ENCODE measurements around the gene CERS4.

The CERS4 gene

GRCh38 chr19:8302357-8302691 is 93.2 kb downstream of the CERS4 start:
- Histone ChIP-seq H3K27ac (ENCODE audit: low read length) (no peak overlapping the region), H3K79me2 (ENCODE audit: low read length) (peaks cover 27% of the 10 kb centered on the region), H3K9me3 (ENCODE audit: insufficient read depth, low read length) (no peaks in the 10 kb centered on the region), H3K9ac (ENCODE audit: low read length) (no peak overlapping the region), H3K27me3 (ENCODE audit: low read depth, low read length) (no peaks in the 10 kb centered on the region), H3K4me1 (ENCODE audit: low read length) (peaks cover 9% of the 10 kb centered on the region), H3K4me2 (ENCODE audit: low read length) (no peak overlapping the region), H2AFZ (ENCODE audit: low read depth, low read length) (no peak overlapping the region), H4K20me1 (ENCODE audit: insufficient read depth, low read length) (no peaks in the 10 kb centered on the region), H3K4me3 (ENCODE audit: low read length) (no peak overlapping the region), H3K36me3 (replicated peaks; ENCODE audit: low read depth, low read length) (peaks cover 25% of the 10 kb centered on the region)
- TF ChIP-seq EZH2phosphoT487 (IDR thresholded peaks at IDR 0.05; ENCODE audit: low read depth) (no peak), CTCF (IDR thresholded peaks at IDR 0.05; ENCODE audit: low read depth, low read length) (no peak)

- Histone ChIP-seq H3K27ac (ENCODE audit: low read length) (no peak overlapping the region), H3K9ac (ENCODE audit: low read length) (no peak overlapping the region), H3K36me3 (replicated peaks; ENCODE audit: low read depth, low read length) (peaks cover 25% of the 10 kb centered on the region), H4K20me1 (ENCODE audit: insufficient read depth, low read length) (no peaks in the 10 kb centered on the region), H3K9me3 (ENCODE audit: insufficient read depth, low read length) (no peaks in the 10 kb centered on the region), H3K79me2 (ENCODE audit: low read length) (peaks cover 31% of the 10 kb centered on the region), H3K4me2 (ENCODE audit: low read length) (no peak overlapping the region), H3K4me3 (ENCODE audit: low read length) (no peak overlapping the region), H3K27me3 (ENCODE audit: low read depth, low read length) (no peaks in the 10 kb centered on the region), H2AFZ (ENCODE audit: low read depth, low read length) (no peak overlapping the region), H3K4me1 (ENCODE audit: low read length) (peaks cover 9% of the 10 kb centered on the region)
- TF ChIP-seq CTCF (IDR thresholded peaks at IDR 0.05; ENCODE audit: low read depth, low read length) (no peak), EZH2phosphoT487 (IDR thresholded peaks at IDR 0.05; ENCODE audit: low read depth) (no peak)
Observed at GRCh38 chr19:8302734-8303133, 93.6 kb downstream of the CERS4 start.

- Histone ChIP-seq H3K9ac (ENCODE audit: low read length) (no peak overlapping the region), H3K4me2 (ENCODE audit: low read length) (no peak overlapping the region), H3K79me2 (ENCODE audit: low read length) (peaks cover 36% of the 10 kb centered on the region), H4K20me1 (ENCODE audit: insufficient read depth, low read length) (no peaks in the 10 kb centered on the region), H3K36me3 (replicated peaks; ENCODE audit: low read depth, low read length) (peaks cover 30% of the 10 kb centered on the region), H3K4me3 (ENCODE audit: low read length) (no peak overlapping the region), H3K27me3 (ENCODE audit: low read depth, low read length) (no peaks in the 10 kb centered on the region), H3K4me1 (ENCODE audit: low read length) (peaks cover 13% of the 10 kb centered on the region), H3K27ac (ENCODE audit: low read length) (no peak overlapping the region), H3K9me3 (ENCODE audit: insufficient read depth, low read length) (no peaks in the 10 kb centered on the region), H2AFZ (ENCODE audit: low read depth, low read length) (no peak overlapping the region)
- TF ChIP-seq CTCF (IDR thresholded peaks at IDR 0.05; ENCODE audit: low read depth, low read length) (no peak), EZH2phosphoT487 (IDR thresholded peaks at IDR 0.05; ENCODE audit: low read depth) (no peak)
Observed at GRCh38 chr19:8304841-8305621, 95.9 kb downstream of the CERS4 start.

GRCh38 chr19:8305798-8306197 is 96.6 kb downstream of the CERS4 start:
- Histone ChIP-seq H3K9me3 (ENCODE audit: insufficient read depth, low read length) (no peaks in the 10 kb centered on the region), H3K36me3 (replicated peaks; ENCODE audit: low read depth, low read length) (peaks cover 35% of the 10 kb centered on the region), H3K9ac (ENCODE audit: low read length) (no peak overlapping the region), H3K4me2 (ENCODE audit: low read length) (no peak overlapping the region), H3K4me1 (ENCODE audit: low read length) (peaks cover 17% of the 10 kb centered on the region), H3K27me3 (ENCODE audit: low read depth, low read length) (no peaks in the 10 kb centered on the region), H3K27ac (ENCODE audit: low read length) (no peak overlapping the region), H3K79me2 (ENCODE audit: low read length) (peaks cover 36% of the 10 kb centered on the region), H2AFZ (ENCODE audit: low read depth, low read length) (no peak overlapping the region), H4K20me1 (ENCODE audit: insufficient read depth, low read length) (no peaks in the 10 kb centered on the region), H3K4me3 (ENCODE audit: low read length) (no peak overlapping the region)
- TF ChIP-seq EZH2phosphoT487 (IDR thresholded peaks at IDR 0.05; ENCODE audit: low read depth), result no peak
- no peak for TF ChIP-seq CTCF (IDR thresholded peaks at IDR 0.05; ENCODE audit: low read depth, low read length)
